A549 treated with RU486 at 1 μM for 4 hours (cell line): ENCODE measurements around the gene PCDHGB3. TPM values are rescaled to one million over a fixed set of nuclear protein-coding genes. Genes with fewer than 3 reads are reported as not detected.

Source experiments
- total RNA-seq: library from RNA; stranded (reverse); fragments of 200-300 nt; extraction: Qiagen RNA extraction; gene quantifications from 5 replicates; pipeline ENCODE4 v1.2.3, GENCODE V29; 2022; ENCODE audit warnings: low read depth

Gene PCDHGB3
- total RNA-seq, result 0.17 to 0.30 TPM (median 0.23 TPM) in 5 replicates

DNA sequence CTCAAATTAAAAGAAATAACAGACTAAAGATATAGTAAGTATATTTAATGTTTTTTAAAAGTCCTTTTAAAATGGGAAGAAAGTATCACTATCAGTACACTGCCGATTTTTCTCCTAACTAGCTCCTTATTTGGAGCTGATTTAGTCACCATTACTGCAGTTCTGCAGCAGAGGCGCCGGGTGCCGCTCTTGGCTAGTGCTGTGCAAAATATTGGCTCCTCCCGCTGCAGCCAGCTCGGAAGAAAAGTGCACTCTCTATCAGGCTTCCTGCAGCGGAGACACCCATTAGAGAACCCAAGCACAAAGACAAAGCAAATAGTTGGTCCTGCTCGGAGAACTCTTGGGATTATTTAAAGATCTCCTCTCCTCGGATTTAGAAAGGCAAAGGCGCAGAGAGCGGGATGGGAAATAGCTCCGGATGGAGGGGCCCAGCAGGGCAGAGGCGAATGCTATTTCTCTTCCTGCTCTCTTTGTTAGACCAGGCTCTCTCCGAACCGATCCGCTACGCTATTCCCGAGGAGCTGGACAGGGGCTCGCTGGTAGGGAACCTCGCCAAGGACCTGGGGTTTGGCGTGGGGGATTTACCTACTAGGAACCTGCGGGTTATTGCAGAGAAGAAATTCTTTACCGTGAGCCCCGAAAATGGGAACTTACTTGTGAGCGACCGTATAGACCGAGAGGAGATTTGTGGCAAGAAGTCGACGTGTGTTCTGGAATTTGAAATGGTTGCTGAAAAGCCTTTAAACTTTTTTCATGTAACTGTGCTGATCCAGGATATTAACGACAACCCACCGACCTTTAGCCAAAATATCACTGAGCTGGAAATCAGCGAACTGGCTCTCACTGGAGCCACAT, at the start of gene PCDHGB3:
Gene PCDHGB3, plus strand, starts transcription at position 249 of the 855 bp plus-strand sequence. Its CDS starts 153 bp downstream, at position 402.

DNA sequence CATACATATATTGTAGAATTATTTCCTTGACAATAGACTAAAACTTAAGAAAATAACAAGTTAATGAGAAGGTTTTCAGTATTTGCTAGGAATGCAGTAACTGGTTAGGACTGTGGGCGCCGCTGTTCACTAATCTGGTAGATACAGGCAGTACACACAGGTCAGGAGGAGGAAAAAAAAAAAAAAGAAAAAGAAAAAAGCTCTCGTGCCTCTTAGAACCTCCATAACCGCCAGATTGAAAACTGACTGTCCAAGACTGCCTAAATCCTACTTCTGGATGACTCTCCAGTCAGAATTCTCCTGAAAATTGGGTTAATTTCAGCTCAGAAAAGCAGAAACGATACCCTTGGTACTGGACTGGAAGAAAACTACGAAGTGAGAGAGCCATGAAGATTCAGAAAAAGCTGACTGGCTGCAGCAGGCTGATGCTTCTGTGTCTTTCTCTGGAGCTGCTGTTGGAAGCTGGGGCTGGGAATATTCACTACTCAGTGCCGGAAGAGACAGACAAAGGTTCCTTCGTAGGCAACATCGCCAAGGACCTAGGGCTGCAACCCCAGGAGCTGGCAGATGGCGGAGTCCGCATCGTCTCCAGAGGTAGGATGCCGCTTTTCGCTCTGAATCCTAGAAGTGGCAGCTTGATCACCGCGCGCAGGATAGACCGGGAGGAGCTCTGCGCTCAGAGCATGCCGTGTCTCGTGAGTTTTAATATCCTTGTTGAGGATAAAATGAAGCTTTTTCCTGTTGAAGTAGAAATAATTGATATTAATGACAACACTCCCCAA, 39.6 kb upstream of the PCDHGB3 start, which contains the start of gene PCDHGA1:
Gene PCDHGA1, plus strand, starts transcription at position 216 of the 782 bp plus-strand sequence.

DNA sequence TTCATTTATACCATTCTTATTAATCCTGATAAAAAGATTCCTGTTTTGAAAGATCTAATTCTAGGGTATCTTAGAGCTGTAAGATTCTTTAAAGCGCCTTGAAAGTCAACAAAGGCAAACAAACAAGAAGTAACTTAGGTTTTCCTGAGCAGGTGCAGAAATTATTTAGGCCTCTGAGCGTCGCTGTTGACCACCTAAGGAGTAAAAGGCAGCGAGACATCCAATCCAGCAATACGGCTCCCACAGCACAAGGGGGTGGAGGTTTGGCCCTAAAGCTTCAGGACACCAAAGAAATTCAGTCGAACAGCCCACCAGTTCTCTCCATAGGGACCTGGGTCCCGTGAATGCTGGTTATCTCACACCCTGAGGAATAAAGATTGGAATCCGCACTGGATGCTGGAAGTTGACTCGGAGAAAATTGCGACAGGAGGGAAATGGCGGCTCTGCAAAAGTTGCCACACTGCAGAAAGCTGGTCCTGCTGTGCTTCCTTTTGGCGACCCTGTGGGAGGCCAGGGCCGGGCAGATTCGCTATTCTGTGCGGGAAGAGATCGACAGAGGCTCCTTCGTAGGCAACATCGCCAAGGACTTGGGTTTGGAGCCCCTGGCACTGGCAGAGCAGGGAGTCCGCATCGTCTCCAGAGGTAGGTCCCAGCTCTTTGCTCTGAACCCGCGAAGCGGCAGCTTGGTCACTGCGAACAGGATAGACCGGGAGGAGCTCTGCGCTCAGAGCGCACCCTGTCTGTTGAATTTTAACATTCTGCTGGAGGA, 31.3 kb upstream of the PCDHGB3 start, which contains the start of gene PCDHGA2:
Gene PCDHGA2, plus strand, starts transcription at position 223 of the 769 bp plus-strand sequence.

DNA sequence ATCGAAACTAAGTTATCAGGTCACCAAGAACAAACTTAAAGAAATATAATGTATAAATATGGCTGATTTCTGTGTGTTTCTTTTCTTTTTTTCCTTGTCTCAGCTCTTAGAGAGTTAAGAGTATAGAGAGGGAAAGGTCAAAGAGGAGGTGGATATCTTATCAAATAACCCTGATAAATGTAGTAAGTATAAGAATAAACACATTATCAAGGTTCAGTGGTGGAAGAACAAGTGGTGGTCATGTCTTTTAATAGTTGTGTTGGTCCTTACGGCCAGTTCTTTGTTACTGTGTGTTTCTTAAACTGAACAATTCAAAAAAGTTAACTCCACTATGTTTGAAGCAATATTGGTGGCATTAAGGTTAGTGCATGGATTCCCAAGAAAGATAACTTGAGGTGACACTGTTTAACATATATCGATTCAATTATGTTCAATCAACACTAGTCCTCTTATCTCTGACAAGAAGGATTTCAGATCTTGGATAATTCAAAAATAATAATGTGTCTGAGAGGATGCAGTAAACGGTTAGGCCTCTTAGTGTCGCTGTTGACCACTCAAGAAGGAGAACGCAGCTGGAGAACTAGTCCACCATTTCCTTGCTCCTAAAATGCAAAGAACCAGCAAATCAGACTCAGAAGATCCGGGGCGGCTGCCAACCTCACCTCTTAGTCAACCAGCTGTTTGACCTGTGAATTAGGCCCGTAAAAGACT, 26.6 kb upstream of the PCDHGB3 start, which contains the start of gene PCDHGA3:
Gene PCDHGA3, plus strand, starts transcription at position 588 of the 711 bp plus-strand sequence. CDS start 205 bp downstream, outside the sequence.

DNA sequence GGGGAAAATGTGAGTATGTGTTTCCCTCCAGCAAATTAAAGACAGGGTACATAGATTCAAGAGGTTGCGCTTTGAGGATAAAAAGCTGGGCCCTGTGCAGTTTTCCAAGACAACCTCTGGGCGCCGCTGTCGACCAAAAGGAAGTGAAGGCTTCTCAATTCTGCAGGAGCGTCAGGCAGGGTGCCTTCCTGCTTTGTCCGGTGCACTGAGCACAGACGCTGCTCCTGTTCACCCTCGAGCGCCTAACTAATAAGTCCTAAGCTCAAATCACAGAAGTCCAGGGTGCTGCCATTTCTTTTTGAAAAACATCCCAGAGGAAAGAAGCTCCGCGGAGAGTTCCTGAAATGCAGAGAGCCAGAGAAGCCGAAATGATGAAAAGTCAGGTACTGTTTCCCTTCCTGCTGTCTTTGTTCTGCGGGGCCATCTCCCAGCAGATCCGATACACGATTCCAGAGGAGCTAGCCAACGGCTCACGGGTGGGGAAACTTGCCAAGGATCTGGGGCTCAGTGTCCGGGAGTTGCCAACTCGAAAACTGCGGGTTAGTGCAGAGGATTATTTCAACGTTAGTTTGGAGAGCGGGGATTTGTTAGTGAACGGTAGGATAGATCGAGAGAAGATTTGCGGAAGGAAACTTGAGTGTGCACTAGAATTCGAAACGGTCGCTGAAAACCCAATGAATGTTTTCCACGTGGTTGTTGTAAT, 20.0 kb upstream of the PCDHGB3 start, which contains the start of gene PCDHGB1:
Gene PCDHGB1, plus strand, starts transcription at position 183 of the 703 bp plus-strand sequence. Its CDS starts 162 bp downstream, at position 345.

DNA sequence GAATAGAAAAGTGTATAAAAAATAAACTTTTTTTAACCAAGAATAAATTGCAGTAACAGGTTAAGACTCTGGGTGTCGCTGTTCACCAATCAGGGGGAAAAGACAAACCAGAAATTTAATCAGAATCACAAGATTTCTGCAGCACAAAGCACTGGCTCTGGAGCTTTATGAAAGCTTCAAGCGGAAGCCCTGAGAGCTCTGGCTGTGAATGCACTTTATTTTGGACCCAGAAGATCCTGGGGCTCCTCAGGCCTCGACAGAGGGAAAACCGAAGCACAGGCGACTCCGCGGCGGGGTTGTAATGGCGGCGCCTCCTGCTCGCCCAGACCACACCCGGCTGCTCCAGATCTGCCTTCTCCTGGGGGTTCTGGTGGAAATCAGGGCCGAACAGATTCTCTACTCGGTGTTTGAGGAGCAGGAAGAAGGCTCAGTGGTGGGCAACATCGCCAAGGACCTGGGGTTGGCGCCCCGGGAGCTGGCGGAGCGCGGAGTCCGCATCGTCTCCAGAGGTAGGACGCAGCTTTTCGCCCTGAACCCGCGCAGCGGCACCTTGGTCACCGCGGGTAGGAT, 15.1 kb upstream of the PCDHGB3 start, which contains the start of gene PCDHGA4:
Gene PCDHGA4, plus strand, starts transcription at position 122 of the 570 bp plus-strand sequence. Its CDS starts 87 bp downstream, at position 209.

DNA sequence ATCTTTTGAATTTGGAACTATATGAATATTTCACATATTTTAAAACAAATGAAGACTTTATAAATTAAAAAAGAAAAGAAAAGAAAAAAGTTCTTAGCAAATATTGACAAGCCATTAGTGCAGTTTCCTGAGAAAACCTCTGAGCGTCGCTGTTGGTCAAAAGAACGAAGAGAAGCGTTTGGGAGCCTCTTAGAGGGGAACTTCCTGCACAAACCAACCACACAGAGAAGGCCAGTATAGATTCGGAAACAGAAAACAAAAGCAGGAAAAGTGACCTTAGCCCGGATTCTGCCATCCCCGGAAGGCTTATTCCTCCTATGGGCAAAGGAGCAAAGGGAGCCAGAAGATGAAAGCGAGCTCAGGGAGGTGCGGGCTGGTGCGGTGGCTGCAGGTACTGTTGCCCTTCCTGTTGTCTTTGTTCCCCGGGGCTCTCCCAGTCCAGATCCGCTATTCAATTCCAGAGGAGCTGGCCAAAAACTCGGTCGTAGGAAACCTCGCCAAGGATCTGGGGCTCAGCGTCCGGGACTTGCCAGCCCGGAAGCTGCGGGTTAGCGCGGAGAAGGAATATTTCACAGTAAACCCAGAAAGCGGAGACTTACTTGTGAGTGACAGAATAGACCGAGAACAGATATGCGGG, 10.1 kb upstream of the PCDHGB3 start, which contains the start of gene PCDHGB2:
Gene PCDHGB2, plus strand, starts transcription at position 205 of the 637 bp plus-strand sequence. Its CDS starts 142 bp downstream, at position 347.

DNA sequence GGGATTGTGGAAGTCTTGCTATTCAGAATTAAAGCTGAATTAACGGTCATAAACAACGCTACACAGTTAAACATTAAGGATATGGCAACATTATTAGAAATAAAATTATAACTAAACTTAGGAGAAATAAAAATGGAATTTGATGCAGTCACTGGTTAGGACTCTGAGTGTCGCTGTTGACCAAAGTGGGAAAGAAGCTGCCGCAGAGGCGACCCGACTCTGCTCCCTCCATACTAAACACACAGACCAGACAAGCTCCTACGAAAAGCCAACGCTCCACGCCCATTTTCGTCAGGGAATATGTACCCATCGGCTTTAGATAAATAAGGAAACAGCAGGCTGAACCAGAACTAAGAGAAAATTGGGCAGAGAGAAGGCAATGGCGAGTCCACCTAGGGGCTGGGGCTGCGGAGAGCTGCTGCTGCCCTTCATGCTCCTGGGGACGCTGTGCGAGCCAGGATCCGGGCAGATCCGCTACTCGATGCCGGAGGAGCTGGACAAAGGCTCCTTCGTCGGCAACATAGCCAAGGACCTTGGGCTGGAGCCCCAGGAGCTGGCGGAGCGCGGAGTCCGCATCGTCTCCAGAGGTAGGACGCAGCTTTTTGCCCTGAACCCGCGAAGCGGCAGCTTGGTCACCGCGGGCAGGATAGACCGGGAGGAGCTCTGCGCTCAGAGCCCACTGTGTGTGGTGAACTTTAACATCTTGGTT, 5.9 kb upstream of the PCDHGB3 start, which contains the start of gene PCDHGA5:
Gene PCDHGA5, plus strand, starts transcription at position 211 of the 709 bp plus-strand sequence. Its CDS starts 169 bp downstream, at position 380.

DNA sequence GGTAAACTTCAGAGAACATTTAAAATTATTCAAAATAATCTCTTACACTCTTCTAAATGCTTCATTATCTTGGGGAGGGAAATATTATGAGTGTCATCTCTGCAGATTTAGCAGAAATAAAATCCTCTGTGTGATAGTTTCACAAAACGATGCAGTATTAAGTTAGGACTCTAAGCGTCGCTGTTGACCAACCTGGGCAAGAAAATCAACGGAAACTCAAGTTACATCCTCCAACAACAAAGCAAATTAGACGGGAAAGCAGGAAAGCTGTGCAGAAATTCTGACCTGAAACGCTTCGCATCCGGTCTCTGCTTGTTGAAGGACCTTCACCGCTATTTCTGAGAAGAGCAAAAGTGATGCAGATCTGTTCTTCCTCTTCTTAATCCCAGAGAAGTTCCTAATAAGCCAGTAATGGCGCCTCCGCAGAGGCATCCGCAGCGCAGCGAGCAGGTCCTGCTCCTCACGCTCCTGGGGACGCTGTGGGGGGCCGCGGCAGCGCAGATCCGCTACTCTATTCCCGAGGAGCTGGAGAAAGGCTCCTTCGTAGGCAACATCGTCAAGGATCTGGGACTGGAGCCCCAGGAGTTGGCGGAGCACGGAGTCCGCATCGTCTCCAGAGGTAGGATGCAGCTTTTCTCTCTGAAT, 3.8 kb downstream of the PCDHGB3 start, which contains the start of gene PCDHGA6:
Gene PCDHGA6, plus strand, starts transcription at position 219 of the 645 bp plus-strand sequence. Its CDS starts 193 bp downstream, at position 412.

DNA sequence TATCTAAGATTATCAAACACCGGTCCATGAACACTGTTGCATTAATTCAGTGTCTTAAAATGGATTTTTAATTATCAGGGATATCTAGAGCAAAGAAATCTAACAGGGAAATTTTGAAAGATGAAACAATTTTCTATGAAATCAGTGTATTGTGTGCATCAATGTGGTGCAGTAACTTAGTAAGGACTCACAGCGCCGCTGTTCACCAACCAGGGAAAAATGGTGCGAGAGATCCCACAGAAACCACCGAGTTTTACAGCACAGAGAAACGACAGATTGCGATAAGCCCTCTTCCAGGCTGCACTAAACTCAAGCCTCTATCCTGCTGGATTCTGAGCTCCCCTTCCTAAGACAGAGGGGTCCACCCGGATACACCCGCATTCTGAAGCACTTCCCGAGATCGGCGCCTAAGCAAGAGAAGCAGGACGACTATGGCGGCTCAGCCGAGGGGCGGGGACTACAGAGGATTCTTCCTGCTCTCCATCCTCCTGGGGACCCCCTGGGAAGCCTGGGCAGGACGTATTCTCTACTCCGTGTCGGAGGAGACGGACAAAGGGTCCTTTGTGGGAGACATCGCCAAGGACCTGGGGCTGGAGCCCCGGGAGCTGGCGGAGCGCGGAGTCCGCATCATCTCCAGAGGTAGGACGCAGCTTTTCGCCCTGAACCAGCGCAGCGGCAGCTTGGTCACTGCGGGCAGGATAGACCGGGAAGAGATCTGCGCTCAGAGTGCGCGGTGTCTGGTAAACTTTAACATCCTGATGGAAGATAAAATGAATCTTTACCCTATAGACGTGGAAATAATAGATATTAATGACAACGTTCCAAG, 12.6 kb downstream of the PCDHGB3 start, which contains the start of gene PCDHGA7:
Gene PCDHGA7, plus strand, starts transcription at position 274 of the 826 bp plus-strand sequence. Its CDS starts 158 bp downstream, at position 432.

DNA sequence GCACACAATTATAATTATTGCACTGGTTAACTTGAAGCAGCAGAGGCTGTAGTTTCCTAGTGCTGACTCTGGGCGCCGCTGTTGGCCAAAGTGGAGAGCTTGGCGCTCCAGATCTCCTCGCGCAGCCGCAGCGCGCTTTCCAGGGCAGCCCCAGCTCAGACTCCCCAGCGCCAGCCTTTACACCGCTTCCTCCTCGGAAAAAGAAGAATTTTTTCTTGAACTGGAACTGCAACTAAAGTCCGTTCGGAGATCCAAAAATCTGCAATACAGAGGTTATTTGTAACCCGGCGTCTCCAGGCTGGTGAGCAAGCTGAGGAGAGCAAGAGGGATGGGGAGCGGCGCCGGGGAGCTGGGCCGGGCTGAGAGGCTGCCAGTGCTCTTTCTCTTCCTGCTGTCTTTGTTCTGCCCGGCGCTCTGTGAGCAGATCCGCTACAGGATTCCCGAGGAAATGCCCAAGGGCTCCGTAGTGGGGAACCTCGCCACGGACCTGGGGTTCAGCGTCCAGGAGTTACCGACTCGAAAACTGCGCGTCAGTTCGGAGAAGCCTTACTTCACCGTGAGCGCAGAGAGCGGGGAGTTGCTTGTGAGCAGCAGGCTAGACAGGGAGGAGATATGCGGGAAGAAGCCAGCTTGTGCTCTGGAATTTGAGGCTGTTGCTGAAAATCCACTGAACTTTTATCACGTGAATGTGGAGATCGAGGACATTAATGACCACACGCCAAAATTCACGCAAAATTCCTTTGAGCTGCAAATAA, 17.7 kb downstream of the PCDHGB3 start, which contains the start of gene PCDHGB4:
Gene PCDHGB4, plus strand, starts transcription at position 142 of the 755 bp plus-strand sequence. Its CDS starts 187 bp downstream, at position 329.

DNA sequence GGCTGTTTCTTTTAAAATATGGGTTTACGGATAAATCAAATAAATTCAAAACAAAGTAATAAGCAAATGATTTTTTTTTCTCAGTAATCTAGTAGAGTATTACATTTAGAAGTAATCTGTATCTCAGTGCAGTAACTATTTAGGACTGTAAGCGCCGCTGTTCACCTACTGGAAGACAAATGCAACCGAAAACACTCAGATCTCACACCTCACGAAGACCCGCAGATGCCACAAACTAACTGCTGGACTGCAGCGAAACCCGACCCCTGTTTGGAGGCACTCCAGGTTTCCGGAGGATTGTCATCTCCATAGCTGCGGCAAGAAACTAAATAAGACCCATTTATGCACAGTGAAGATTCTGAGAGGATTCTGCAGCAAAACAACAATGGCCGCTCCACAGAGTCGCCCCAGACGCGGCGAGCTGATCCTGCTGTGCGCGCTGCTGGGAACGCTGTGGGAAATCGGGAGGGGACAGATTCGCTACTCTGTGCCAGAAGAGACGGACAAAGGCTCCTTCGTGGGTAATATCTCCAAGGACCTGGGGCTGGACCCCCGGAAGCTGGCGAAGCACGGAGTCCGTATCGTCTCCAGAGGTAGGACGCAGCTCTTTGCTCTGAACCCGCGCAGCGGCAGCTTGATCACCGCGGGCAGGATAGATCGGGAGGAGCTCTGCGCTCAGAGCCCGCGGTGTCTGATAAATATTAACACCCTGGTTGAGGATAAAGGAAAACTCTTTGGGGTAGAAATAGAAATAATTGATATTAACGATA, 22.6 kb downstream of the PCDHGB3 start, which contains the start of gene PCDHGA8:
Gene PCDHGA8, plus strand, starts transcription at position 205 of the 770 bp plus-strand sequence. Its CDS starts 181 bp downstream, at position 386.

DNA sequence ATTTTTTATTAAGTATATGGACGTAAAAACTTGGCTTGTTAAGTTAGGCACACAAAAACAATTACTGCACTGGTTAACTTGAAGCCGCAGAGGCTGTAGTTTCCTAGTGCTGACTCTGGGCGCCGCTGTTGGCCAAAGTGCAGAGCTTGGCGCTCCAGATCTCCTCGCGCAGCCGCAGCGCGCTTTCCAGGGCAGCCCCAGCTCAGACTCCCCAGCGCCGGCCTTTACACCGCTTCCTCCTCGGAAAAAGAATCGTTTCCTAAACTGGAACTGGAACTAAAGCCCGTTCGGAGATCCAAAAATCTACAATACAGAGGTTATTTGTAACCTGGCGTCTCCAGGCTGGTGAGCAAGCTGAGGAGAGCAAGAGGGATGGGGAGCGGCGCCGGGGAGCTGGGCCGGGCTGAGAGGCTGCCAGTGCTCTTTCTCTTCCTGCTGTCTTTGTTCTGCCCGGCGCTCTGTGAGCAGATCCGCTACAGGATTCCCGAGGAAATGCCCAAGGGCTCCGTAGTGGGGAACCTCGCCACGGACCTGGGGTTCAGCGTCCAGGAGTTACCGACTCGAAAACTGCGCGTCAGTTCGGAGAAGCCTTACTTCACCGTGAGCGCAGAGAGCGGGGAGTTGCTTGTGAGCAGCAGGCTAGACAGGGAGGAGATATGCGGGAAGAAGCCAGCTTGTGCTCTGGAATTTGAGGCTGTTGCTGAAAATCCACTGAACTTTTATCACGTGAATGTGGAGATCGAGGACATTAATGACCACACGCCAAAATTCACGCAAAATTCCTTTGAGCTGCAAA, 27.9 kb downstream of the PCDHGB3 start, which contains the start of gene PCDHGB5:
Gene PCDHGB5, plus strand, starts transcription at position 192 of the 796 bp plus-strand sequence. Its CDS starts 181 bp downstream, at position 373.

DNA sequence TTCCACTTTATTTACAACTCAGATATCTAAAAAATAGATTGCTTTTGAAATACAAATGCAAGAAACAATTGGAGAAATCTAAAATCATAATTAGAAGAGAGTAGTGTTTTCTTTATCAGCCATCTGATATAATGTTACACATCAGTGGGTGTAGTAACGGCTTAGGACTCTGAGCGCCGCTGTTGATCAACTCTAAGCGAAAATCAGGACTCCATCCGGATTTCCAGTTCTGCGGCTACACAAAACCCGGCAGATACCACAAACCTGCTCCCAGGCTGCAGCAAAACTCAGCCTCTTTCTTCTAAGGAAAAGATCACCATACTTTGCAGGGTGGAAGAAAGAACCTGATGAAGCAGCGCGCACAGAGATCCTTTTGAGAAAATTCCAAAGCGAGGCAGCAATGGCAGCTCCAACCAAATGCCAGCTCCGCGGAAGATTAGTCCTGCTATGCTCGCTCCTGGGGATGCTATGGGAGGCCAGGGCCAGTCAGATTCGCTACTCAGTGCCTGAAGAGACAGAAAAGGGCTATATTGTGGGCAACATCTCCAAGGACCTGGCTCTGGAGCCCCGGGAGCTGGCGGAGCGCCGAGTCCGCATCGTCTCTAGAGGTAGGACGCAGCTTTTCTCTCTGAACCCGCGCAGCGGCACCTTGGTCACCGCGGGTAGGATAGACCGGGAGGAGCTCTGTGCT, 32.7 kb downstream of the PCDHGB3 start, which contains the start of gene PCDHGA9:
Gene PCDHGA9, plus strand, starts transcription at position 226 of the 691 bp plus-strand sequence. Its CDS starts 175 bp downstream, at position 401.

